ENCODE measurements around the gene NDE1. TPM values are rescaled to one million over a fixed set of nuclear protein-coding genes. Genes with fewer than 3 reads are reported as not detected.
"Not testable (repeated sequence)": the region's sequence is repeated elsewhere in the genome, so short reads cannot be mapped to it uniquely, and the experiment has no call there.

NDE1 gene
- total RNA-seq, 1 donor from 2014 or later, result 4.2 TPM

DNA sequence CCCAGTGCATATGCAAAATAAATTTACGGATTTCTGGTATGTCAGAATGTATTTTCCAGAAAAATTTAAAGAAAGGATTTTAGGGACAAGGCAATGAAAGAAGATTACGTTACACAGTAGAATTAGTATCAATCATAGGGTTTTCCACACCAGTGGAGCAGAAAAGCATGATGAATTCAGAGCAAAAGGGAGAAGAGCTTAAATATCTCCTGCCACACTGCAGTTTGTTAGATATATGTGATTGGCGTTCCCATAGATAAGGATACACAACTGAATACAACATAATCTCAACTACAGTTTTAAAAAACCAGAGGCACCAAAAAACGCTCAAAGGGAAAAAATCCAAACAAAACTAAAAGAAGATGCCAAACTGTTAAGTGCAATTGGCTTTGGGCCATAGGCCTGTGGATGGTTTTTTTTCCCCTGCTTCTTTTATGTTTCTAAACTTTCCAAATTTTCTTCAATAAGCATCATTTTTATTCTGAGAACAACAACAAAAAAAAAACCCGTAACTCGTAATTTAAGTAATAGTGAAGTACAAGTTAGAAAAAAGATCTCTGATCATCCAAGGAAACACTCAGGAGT lies 29.3 kb upstream of the NDE1 start:
- no peak for DNase-seq

DNA sequence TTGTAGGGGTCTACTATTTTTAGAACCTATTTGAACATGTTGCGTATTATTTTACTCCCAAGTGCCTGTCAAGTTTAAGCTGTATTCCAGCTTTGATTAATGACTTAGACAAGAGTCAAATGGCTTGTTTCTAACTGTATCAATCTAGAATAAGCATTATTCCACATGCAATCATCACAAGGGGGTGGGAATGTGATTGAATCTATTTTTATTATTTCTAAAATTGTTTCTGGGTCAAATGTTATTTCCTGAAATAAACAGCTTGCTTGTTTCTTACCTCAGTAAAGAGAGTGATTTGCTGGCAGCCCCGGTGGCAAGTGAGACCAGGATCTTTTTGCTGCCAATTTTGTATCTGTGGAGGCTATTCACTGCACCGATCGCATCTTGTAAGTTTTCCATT lies 28.6 kb upstream of the NDE1 start:
- no peak for DNase-seq

DNA sequence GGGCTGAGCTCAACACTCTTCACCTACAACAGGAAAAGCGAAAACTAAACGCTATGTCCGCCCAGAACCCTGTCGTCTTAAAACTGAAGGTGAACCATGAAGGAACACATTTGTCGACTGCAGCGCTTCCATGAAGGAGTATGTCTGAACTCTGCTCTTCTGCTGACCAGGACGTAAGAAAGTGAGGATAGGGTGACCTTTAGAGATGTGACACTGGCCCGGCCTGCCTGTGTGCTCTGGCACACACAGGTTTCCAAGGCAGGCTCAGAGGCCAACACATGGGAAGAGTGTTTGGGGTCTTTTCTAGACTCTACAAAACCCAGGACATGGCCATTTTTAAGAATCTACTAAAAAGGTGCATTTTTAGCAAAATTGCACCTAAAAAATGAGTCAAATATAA lies 28.2 kb upstream of the NDE1 start:
- no peak for DNase-seq

DNA sequence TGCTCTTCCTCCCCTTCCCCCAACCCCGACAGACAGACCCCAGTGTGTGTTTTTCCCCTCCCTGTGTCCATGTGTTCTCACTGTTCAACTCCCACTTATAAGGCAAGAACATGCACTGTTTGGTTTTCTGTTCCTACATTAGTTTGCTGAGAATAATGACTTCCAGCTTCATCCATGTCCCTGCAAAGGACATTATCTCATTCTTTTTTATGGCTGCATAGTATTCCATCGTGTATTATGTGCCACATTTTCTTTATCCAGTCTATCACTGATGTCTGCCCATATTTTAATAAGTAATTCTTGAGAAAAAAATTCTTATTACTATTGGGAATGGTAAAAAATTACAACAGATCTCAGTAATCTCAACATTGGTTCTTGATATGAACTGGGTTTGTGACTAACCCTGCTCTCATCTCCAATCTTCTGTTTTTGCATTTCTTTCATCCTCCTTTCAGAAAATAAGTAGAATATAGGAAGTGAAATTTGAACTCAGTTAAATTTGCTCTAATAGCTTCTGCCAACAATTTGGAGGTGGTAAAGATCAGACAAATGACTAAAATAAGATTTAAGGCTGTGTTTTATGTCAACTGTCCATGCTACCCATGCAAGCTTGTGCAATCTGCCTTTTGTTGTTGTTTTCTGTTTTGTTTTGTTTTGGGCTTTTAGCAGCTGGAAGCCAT lies 18.2 kb upstream of the NDE1 start:
- no peak for DNase-seq

DNA sequence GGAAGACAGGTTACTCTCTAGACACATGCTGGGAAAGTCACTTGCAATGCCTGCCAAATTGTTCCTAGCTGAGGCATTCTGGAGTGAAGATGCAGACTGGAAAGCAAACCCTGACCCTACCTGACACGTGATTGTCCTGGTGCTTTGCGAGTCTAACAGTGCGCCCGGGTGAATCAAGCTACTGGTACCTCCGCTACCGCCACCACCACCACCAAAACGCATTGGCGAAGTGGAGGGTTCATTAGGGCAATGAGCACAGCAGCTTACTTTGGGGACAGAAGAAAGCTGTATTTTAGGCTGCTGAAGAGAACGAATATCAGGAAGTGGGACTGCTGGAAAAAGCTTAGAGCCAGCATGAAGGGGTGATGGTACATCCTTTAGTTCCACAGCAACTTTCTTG lies 14.1 kb upstream of the NDE1 start:
- no peak for DNase-seq

DNA sequence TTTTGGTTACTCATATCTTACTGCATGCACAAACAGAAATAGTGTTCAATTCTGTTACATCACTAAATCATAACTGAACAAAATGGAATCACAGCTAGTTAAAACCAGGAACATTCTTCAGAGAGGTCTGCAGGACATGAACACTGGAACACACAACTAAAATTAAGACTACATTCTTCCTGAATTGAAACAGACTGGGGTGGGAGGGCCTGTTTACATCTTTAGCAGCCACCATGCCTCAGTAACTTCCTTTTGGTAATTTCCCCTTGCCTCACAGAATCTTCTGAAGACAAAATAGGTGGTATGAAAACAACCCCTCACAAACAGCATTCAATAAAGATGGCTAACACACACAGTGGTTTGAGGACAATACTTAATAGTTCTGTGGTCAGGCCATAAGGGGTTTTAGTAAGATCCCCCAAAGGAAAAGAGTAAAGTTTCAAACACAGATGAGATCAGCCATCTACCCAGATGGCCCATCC lies 13.6 kb upstream of the NDE1 start:
- no peak for DNase-seq

DNA sequence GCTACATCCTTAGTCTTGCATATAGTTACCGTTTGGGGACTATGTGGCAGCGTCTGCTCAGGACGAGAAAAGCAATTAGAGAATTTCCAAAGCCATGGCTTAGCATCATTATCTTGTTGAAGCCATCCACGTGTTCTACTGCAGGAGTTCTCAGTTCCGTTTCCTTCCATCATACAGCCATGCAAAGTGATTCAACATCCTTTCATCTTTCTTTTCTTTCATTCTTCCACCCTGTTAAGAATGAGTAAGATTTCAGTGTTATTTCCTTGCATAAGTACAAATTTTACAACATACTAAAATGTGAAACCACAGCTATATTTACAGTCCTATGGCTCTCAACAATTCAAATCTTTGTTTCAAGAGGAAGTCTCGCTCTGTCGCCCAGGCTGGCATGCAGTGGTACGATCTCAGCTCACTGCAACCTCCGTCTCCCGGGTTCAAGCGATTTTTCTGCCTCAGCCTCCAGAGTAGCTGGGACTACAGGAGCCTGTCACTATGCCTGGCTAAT lies 10.9 kb upstream of the NDE1 start:
- no peak for DNase-seq

DNA sequence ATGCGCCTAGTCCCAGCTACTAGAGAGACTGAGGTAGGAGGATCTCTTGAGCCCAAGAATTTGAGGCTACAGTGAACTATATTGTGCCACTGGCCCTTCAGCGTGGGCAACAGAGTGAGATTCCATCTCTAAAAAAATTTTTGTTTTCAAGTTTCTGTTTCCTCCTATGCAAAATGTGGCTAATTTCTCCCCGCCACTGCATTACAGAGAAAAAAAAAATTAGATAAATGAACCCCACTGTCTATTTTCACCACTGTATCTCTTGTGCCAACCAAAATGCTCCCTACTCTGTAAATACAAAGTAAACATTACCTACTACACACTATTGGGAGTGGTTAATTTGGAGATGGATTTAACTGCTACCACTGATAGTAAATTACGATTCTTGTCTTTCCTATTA lies 9.1 kb upstream of the NDE1 start:
- DNase-seq, result no peak

DNA sequence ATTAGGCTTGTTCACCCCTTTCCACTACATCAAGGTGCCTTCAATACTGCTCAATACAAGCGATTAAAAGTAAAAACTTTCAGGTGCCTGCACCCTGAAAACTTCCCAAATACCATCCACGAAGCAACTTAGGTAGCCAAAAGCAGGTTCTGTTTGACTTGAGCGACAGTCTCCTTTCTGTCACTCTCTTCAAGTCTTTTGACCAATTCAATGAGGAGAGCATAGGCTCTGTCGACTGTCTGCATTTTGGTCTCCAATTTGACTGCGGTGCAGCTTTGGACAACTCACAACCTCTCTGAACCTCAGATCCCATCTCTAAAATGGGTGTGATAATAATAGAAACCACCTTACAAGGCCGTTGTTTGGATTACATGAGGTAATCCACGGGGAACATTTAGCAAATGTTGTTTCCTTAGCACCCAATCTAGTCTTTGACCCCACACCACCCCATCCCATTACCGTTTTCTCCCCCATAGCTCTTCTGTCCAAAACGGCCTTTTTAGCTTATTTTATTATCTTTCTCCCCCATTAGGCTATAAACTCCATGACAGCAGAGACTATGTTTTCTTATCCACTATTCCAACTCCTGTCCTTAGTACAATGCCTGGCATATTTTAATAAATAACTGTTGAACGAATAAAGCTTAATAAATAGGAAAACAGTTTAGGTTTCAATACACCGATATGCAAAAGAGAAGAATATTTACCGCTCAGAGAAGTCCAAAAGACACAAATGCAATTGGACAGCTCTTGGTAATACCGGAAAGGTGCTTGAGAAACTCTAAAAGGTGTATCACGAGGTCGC lies 8.1 kb upstream of the NDE1 start:
- DNase-seq, result no peak

DNA sequence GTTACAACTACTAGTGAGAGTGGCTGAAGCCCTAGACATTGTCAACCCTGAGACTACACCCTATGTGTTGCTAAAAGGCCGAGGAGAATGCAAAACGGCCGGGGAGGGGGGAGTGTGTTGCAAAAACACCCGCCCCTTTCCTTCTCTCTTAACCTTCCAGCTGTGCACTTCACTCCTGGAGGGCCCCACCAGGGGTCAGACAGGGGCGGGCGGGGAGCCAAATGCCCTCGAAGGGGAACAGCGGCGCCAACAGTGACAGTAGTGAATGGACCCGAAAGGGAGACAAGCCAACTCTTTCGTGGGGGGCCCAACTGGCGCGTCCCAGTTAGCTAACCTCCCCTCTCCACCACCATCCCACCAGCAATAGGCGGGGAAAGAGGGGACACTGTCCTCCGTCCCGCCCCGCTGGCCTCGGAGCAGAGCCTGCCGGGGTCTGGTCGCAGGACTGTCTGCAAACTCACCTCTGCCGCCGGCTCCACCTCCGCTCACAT lies 7.4 kb upstream of the NDE1 start:
- no peak for DNase-seq

DNA sequence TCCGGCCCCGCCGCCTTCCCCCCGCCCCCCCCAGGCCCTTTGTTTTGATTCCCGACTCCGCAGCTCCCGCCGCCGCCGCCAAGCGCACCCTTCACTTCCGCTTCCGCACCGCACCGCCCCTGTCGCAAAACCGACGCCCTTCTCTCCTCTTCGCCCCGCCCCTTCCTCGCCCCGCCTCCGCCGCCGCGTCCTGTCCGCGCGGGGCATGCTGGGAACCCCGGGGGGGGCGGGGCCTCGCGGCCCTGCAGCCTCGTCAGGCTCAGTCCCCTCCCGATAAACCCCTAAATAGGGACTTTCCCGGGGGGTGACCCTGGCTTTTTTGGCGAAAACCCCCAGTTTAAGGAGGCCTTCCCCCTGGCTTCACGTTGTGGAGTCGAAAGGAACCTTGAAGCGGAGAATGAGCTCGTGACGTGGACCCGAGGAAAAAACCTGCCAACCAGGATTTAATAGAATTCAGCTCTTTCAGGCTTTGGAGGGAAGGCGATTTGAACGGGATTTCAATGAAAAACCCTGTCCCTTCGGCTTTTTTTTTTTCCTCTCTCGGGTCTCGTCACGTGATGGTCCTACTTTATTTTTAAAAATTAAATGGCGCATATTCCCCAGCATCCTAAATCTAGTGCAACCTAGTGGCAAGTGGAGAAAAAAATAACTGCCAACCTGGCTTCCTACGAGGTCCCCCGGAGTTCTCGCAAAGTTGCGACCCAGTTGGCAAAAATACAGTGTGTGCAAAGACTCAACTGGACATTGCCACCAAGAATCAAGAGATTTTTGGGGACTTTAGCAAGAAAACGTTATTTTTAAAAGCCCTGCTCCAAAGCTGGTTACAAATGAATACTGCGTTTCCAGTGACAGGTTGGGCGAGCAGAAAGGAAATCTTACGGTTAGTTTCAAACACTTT lies 6.7 kb upstream of the NDE1 start, which contains the start of gene MARF1:
Gene MARF1, minus strand, starts transcription at position 107 of the 898 bp plus-strand sequence. CDS start 3,921 bp downstream, outside the sequence.
- peak; percentile 93 for DNase-seq

DNA sequence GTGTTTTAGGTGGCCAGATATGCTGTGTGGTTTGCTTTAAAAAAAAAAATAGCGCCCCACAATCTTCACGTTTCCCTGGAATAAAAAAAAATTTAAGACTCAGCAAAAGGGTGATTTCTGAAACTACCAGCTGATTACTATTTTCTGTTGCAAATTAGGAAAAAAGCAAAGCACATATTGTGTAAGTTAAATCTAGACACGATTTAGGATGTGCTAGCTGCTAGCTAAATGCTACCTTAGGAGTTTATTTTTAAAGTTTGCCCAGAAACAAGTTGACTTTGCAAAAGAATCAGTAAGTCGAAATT lies 6.1 kb upstream of the NDE1 start:
- DNase-seq, result no peak

DNA sequence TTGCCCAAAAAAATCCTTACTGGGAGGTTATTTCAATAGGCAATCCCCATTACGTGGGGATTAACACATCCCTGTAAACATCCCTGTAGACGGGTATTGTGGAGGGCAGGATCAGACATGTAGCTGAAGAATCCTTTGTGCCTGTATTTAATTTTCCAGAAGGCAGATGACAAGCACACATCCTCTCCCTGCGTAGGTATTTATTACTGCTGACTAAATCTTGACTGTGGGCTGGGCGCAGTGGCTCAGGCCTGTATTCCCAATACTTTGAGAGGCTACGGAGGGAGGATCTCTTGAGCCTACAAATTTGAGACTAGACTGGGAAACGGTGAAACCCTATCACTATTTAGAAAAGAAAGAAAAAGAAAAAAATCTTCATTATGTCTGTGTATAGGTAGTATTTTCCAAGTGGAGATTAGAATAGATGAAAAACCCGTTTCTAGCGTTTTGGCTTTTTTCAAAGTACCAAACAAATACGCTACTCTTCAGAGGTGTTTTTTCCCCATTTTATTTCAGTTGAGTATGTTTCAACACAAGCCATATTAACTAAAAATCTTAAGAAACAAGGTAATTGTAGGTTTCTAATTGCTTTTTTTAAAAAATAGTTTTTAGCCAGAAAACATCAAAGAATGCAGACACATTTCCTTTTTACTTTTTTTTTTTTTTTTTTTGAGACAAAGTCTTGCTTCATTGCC lies 5.6 kb upstream of the NDE1 start:
- DNase-seq, result no peak

DNA sequence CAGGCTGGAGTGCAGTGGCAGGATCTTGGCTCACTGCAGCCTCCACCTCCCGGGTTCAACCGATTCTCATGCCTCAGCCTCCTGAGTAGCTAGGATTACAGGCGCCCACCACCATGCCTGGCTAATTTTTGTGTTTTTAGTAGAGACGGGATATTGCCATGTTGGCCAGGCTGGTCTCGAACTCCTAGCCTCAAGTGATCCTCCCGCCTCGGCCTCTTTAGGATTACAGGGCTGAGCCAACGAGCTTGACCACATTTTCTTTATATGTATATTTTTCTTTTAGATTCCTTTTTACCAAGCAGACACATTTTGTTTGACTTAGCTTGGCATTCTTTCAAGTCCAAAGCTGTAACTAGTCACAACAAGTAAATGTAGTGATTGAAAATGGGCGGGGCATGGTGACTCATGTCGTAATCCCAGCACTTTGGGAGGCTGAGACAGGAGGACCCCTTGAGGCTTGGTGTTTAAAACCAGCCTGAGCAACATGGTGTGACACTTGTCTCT lies 5.0 kb upstream of the NDE1 start:
- DNase-seq, result not testable (repeated sequence)

DNA sequence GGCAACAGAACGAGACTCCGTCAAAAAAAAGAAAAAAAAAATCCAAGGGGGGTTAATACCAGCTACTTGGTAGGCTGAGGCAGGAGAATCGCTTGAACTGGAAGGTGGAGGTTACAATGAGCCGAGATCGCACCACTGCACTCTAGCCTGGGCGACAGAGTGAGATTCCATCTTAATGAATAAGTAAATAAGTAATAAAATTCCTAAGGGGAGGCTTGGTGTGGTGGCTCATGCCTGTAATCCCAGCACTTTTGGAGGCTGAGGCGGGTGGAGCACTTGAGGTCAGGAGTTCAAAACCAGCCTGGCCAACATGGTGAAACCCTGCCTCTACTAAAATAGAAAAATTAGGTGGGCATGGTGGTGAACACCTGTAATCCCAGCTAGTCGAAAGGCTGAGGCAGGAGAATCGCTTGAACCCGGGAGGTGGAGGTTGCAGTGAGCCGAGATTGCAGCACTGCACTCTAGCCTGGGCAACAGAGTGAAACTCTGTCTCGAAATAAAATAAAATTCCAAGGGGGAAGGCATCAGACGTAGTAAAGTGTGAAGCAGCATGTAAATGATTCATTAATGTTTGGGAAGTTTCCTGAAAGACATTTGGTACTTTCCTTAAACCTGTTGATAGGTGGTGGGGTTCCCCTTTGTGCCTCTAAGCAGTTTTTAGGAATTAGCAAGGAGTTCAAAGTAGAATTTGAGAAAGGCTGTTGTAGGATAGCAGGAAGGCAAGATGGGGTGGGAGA lies 3.3 kb upstream of the NDE1 start:
- not testable (repeated sequence) for DNase-seq

DNA sequence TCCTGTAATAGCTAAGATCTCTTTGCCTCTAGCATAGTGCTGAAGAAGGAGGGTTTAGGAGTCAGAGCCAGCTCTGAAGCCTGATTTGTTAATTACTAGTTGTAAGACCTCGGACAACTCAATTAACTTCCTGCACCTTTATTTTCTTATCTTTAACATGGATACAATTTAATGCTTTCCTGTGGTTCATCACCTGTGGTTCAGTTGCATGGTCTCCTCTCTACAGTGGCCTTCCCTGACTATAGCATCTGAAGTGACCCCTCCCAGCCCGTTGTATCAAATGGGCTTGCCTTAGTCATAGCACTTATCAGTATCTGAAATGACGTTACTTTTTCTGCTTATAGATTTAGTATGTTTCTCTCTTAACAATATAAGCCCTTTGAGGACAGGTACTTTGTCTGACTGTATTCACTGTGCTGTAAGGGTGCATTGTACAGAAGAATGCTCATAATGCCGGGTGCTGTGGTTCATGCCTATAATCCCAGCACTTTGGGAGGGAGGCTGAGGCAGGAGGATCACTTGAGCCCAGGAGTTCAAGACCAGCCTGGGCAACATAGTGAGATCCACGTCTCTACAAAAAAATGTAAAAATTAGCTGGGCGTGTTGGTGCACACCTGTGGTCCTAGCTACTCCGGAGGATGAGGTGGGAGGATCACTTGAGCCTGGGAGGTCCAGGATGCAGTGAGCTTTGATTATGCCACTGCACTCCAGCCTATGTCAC lies 2.6 kb upstream of the NDE1 start:
- no peak for DNase-seq

DNA sequence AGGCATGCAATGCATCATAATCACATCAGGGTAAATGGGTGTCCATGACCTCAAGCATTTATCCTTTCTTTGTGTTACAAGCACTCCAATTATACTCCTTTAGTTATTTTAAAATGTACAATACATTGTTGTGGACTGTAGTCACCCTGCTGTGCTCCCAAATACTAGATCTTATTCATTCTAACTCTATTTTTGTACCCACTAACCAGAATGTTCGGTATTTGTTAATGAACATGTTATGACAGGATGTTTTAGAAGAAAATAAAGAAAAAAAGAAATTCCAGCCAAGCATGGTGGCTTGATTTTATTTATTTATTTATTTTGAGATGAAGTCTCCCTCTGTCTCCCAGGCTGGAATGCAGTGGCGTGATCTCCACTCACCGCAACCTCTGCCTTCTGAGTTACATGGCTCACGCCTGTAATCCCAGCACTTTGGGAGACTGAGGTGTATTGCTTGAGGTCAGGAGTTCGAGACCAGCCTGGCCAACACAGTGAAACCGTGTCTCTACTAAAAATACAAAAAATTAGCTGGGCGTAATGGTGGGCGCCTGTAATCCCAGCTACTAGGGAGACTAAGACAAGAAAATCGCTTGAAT lies 1.8 kb upstream of the NDE1 start:
- no peak for DNase-seq

DNA sequence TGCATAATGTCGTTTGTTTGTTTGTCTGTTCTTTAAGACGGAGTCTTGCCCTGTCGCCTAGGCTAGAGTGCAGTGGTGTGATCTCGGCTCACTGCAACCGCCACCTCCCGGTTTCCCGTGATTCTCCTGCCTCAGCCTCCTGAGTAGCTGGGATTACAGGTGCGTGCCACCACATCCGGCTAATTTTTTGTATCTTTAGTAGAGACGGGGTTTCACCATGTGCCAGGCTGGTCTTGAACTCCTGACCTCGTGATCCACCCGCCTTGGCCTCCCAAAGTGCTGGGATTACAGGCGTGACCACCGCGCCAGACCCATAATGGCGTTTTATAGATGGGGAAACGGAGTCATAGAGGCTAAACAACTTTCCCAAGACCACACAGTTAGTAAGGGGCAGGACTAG lies 734 bp upstream of the NDE1 start:
- DNase-seq, result not testable (repeated sequence)

DNA sequence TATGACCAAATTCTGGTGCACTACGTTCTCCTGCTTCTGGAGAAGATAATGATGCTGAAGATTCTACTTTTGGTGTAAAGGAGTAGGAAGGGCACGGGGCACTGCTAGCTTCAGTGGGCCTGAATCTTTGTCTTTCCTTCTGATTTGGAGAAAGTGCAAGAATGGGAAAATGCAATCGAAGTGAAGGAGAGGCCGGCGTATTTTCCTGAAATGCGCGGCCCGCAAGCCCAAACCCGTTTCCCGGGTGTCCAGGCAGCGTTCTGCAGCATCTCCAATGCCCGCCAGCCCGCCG lies 372 bp upstream of the NDE1 start:
- no peak for DNase-seq

Measured in occipital lobe (tissue), 2 donors.